GM10248 (cell line): Measurements from ENCODE around the gene SLC39A9.

Experiments
- CTCF ChIA-PET: fragments of 300-600 bp; sonication (Branson Sonifier 250); formaldehyde crosslinking; extraction: SDS; loops from one replicate; lab custom pipeline; 2021; ENCODE audit warnings: antibody characterized with exemption; lab: Yijun Ruan, JAX
- POLR2A ChIA-PET: fragments of 350-650 bp; sonication (Branson Sonifier 250); formaldehyde crosslinking; extraction: SDS; loops from one replicate; lab custom pipeline; 2020; ENCODE audit warnings: antibody characterized with exemption; lab: Yijun Ruan, JAX
- DNase-seq: peaks from one replicate; pipeline ENCODE4 v3.0.0; 2012; ENCODE audit errors: extremely low spot score
- CTCF ChIP-seq: IDR thresholded peaks from 2 replicates; pipeline ENCODE4 v1.5.1; 2012; ENCODE audit warnings: mild to moderate bottlenecking, low read depth; ENCODE audit errors: extremely low read depth, missing control alignments, control extremely low read depth

Gene SLC39A9

GRCh38 chr14:69363964-69364363 is 34.5 kb upstream of the SLC39A9 start:
- TF ChIP-seq CTCF, result no peak
- ChIA-PET POLR2A (no interaction called here), CTCF (interaction anchor here (0.8 to 2.9 kb wide), 2 partner anchors 9 to 103 kb away, joined by 4 to 10 read pairs; no protein-coding TSS in a partner anchor)
- DNase-seq, result no peak

GRCh38 chr14:69364378-69364777 is 34.1 kb upstream of the SLC39A9 start:
- ChIA-PET POLR2A (no interaction called here), CTCF (interaction anchor here (2.5 to 2.9 kb wide), 2 partner anchors 9 to 17 kb away, joined by 7 to 10 read pairs; no protein-coding TSS in a partner anchor)
- DNase-seq, result no peak
- no peak for TF ChIP-seq CTCF

- no peak for TF ChIP-seq CTCF
- no peak for DNase-seq
- POLR2A ChIA-PET, result interaction anchor here (1.1 to 1.2 kb wide), 2 partner anchors 15 to 31 kb away, joined by 3 read pairs; no protein-coding TSS in a partner anchor
- CTCF ChIA-PET, result interaction anchor here (0.9 to 2.5 kb wide), 5 partner anchors 9 to 105 kb away, joined by 3 to 7 read pairs (median 5); no protein-coding TSS in a partner anchor
These were observed 32.4 kb upstream of the SLC39A9 start for GRCh38 chr14:69366069-69366468.

- POLR2A ChIA-PET, result interaction anchor here (0.5 to 1.2 kb wide), 4 partner anchors 9 to 31 kb away, joined by 3 to 6 read pairs (median 4); no protein-coding TSS in a partner anchor
- no peak for TF ChIP-seq CTCF
- CTCF ChIA-PET, result interaction anchor here (0.9 to 3.5 kb wide), 6 partner anchors 12 to 106 kb away, joined by 3 to 18 read pairs (median 4); no protein-coding TSS in a partner anchor
- no peak for DNase-seq
These were observed 31.7 kb upstream of the SLC39A9 start for GRCh38 chr14:69366761-69367160.

- CTCF ChIA-PET, result interaction anchor here (1.1 to 4.7 kb wide), 7 partner anchors 9 to 126 kb away, joined by 3 to 27 read pairs (median 4); no protein-coding TSS in a partner anchor
- POLR2A ChIA-PET, result no interaction called here
- TF ChIP-seq CTCF, result no peak
- DNase-seq, result no peak
These were observed 30.1 kb upstream of the SLC39A9 start for GRCh38 chr14:69368381-69368780.

GRCh38 chr14:69370061-69370460 is 28.4 kb upstream of the SLC39A9 start:
- DNase-seq, result no peak
- no peak for TF ChIP-seq CTCF
- POLR2A ChIA-PET, result interaction anchor here (1.0 to 1.4 kb wide), 2 partner anchors 9 to 27 kb away, joined by 4 read pairs; no protein-coding TSS in a partner anchor
- CTCF ChIA-PET, result interaction anchor here (0.7 to 4.7 kb wide), 7 partner anchors 8 to 127 kb away, joined by 3 to 27 read pairs (median 3); no protein-coding TSS in a partner anchor
